Measurements from ENCODE around the gene CYP11A1. TPM values are rescaled to one million over a fixed set of nuclear protein-coding genes. Genes with fewer than 3 reads are reported as not detected.

CYP11A1 gene
- total RNA-seq, 2 experiments from 2014 or later: 0.29 TPM; not detected in 1

DNA sequence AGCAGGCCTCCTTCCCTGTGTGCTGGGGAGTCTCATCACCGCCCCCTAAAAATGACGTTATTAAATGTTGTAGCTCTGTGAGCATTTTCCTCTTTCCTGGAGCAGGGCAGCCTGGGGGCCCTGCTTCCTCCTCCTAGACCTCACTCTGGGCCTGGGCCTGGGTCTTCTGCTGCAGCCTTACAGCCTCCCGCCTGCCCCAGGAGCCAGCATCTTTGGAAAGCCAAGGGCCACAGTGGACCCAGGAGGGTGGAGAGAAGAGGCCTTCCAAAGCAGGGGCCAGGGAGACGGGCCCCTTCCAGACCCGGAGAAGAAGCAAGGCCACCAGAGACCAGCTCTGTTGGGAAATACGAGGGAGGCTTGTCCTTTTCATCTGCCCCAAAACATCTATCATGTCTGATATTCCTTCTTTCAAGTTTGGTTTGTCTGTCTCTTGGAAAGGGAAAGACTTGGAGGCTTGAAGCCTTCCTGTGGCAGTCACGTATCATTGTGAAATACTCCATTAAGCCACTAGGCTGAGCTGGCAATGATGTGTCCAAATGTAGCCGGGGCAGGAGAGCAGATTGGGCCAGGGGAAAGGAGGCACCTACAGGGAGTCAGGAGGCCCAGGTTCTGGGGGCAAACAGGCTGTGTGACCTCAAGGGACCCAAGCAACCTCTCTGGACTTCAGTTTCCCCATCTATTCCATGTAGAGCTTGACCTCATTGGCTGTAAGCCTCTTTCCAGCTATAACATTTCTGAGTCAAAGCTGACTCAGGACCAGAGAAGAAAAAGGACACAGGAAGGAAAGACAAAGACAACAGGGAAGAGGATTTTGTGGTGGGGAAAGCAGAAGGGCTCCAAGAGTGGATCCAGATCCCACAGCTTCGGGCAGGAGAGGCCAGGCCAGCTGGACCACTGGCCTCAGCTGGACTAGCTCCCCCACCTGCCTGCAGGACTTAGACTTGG lies 31.1 kb downstream of the CYP11A1 start:
- intact Hi-C loops (cut with micrococcal nuclease): no loop called here
- no peaks in the 10 kb centered on the region for H3K36me3 Mint-ChIP-seq
- no peaks in the 10 kb centered on the region for H3K9me3 Mint-ChIP-seq
- no peak overlapping the region for H3K27ac Mint-ChIP-seq
- no peaks in the 10 kb centered on the region for H3K27me3 Mint-ChIP-seq
- no peak overlapping the region for H3K4me3 Mint-ChIP-seq
- no peak for DNase-seq
- ChIA-PET POLR2A (no interaction called here), CTCF (interaction anchor here (1.6 kb wide), 1 partner anchor 14 kb away, joined by 4 read pairs; no protein-coding TSS in a partner anchor)
- no peaks in the 10 kb centered on the region for H3K4me1 Mint-ChIP-seq (ENCODE audit: low read depth)

DNA sequence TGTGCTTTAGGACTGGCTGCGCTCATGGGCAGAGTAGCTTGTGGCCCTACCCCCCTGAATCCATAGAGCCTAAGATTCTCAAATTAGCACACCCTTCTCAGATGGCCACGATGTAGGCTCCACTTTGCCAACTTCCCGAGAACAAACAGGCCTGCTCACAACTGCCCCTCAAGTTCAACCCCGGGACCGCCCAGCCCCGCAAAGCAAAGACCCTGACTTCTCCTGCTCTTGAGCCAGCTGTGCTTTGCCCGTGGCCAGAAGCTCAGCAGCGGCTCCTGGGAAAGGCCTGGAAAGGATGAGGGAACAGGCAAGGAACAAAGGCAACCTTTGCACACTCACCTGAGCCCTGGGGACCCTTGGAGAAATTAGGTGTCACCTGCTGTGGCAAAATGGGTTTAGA lies 32.0 kb downstream of the CYP11A1 start:
- POLR2A ChIA-PET: no interaction called here
- Mint-ChIP-seq H3K9me3 (no peaks in the 10 kb centered on the region), H3K4me1 (ENCODE audit: low read depth) (no peaks in the 10 kb centered on the region), H3K36me3 (no peaks in the 10 kb centered on the region), H3K27me3 (no peaks in the 10 kb centered on the region), H3K4me3 (no peak overlapping the region), H3K27ac (no peak overlapping the region)
- CTCF ChIA-PET: interaction anchor here (1.6 kb wide), 1 partner anchor 13 kb away, joined by 4 read pairs; no protein-coding TSS in a partner anchor
- intact Hi-C loops (cut with micrococcal nuclease): no loop called here
- DNase-seq: no peak

DNA sequence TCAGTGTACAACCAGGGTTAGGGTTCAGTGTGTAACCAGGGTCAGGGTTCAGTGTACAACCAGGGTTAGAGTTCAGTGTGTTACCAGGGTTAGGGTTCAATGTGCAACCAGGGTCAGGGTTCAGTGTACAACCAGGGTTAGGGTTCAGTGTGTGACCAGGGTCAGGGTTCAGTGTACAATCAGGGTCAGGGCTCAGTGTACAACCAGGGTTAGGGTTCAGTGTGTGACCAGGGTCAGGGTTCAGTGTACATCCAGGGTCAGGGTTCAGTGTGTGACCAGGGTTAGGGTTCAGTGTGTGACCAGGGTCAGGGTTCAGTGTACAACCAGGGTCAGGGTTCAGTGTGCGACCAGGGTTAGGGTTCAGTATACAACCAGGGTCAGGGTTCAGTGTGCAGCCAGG lies 33.3 kb downstream of the CYP11A1 start:
- no peak overlapping the region for H3K4me3 Mint-ChIP-seq
- POLR2A ChIA-PET: no interaction called here

DNA sequence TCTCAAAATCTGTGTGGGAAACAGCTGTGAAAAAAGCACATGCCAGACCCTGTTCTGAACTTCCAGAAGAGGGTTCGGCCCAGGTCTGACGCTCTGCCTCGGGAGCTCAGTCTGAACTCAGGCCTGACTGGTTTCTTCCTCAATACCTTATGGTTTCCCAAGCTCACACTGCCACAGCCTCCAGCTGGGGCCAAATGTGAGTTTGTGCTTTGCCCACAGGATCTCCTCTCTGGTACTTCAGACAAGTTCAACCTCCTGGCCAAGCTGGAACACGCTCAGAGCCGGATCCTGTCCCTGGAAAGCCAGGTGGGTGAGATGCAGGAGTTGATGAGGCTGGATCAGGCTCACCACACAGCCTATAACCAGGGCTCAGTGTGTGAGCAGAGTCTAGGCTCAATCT lies 33.8 kb downstream of the CYP11A1 start:
- intact Hi-C loops (cut with micrococcal nuclease): no loop called here
- CTCF ChIA-PET: no interaction called here
- Mint-ChIP-seq H3K4me1 (ENCODE audit: low read depth) (no peaks in the 10 kb centered on the region), H3K27me3 (no peaks in the 10 kb centered on the region), H3K36me3 (no peaks in the 10 kb centered on the region), H3K9me3 (no peaks in the 10 kb centered on the region), H3K27ac (no peak overlapping the region), H3K4me3 (no peak overlapping the region)
- no peak for DNase-seq
- POLR2A ChIA-PET: no interaction called here

More for the DNA sequence above, 33.3 kb downstream of the CYP11A1 start:
- no peaks in the 10 kb centered on the region for H3K27me3 Mint-ChIP-seq
- intact Hi-C loops (cut with micrococcal nuclease): no loop called here
- CTCF ChIA-PET: no interaction called here
- H3K4me1 Mint-ChIP-seq (ENCODE audit: low read depth): no peaks in the 10 kb centered on the region
- no peak overlapping the region for H3K27ac Mint-ChIP-seq
- no peaks in the 10 kb centered on the region for H3K9me3 Mint-ChIP-seq
- no peaks in the 10 kb centered on the region for H3K36me3 Mint-ChIP-seq
- DNase-seq: no peak

- ChIA-PET POLR2A (no interaction called here), CTCF (no interaction called here)
- intact Hi-C loops (cut with micrococcal nuclease): no loop called here
- H3K27ac Mint-ChIP-seq: no peak overlapping the region
- H3K4me3 Mint-ChIP-seq: no peak overlapping the region
- H3K27me3 Mint-ChIP-seq: no peaks in the 10 kb centered on the region
- no peaks in the 10 kb centered on the region for H3K9me3 Mint-ChIP-seq
- no peaks in the 10 kb centered on the region for H3K36me3 Mint-ChIP-seq
- no peak for DNase-seq
- no peaks in the 10 kb centered on the region for H3K4me1 Mint-ChIP-seq (ENCODE audit: low read depth)
Observed at GRCh38 chr15:74333093-74333492, 34.4 kb downstream of the CYP11A1 start.

GRCh38 chr15:74332611-74333010 lies 34.8 kb downstream of the CYP11A1 start:
- DNase-seq: no peak
- intact Hi-C loops (cut with micrococcal nuclease): no loop called here
- Mint-ChIP-seq H3K27me3 (no peaks in the 10 kb centered on the region), H3K9me3 (no peaks in the 10 kb centered on the region), H3K4me3 (no peak overlapping the region), H3K36me3 (no peaks in the 10 kb centered on the region), H3K4me1 (ENCODE audit: low read depth) (no peaks in the 10 kb centered on the region), H3K27ac (no peak overlapping the region)
- POLR2A ChIA-PET: no interaction called here
- CTCF ChIA-PET: no interaction called here

DNA sequence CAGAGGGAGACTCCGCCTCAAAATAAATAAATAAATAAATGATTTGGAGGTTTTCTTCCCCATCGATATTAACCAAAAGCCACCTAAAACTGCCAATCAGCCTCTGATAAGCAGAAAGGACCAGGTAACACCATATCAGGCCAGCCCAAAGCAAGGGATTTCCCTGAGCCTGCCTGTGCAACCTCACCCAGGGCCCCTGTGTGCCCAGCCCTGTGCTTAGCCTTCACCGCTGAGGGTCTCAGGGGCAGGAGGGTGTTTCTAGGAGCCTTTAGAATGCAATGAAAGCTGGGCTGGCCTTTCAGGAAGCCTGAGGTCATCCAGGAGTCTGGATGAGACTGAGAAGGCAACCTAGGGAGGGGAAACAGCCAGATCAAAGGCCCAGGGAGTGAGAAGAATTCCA lies 35.4 kb downstream of the CYP11A1 start:
- Mint-ChIP-seq H3K4me1 (ENCODE audit: low read depth) (no peaks in the 10 kb centered on the region), H3K4me3 (no peak overlapping the region), H3K27me3 (no peaks in the 10 kb centered on the region), H3K9me3 (no peaks in the 10 kb centered on the region), H3K27ac (no peak overlapping the region), H3K36me3 (no peaks in the 10 kb centered on the region)
- POLR2A ChIA-PET: no interaction called here
- intact Hi-C loops (cut with micrococcal nuclease): no loop called here
- DNase-seq: no peak
- CTCF ChIA-PET: no interaction called here

- Mint-ChIP-seq H3K9me3 (no peaks in the 10 kb centered on the region), H3K36me3 (no peaks in the 10 kb centered on the region), H3K27ac (no peak overlapping the region), H3K4me1 (ENCODE audit: low read depth) (no peaks in the 10 kb centered on the region), H3K27me3 (no peaks in the 10 kb centered on the region), H3K4me3 (no peak overlapping the region)
- intact Hi-C loops (cut with micrococcal nuclease): no loop called here
- no peak for DNase-seq
- ChIA-PET POLR2A (no interaction called here), CTCF (interaction anchor here (1.9 to 2.5 kb wide), 2 partner anchors 9 to 11 kb away, joined by 5 to 9 read pairs; no protein-coding TSS in a partner anchor)
Observed at GRCh38 chr15:74330861-74331408, 36.5 kb downstream of the CYP11A1 start.

- ChIA-PET CTCF (interaction anchor here (1.1 kb wide), 1 partner anchor 199 kb away, joined by 3 read pairs; no protein-coding TSS in a partner anchor), POLR2A (no interaction called here)
- Mint-ChIP-seq H3K9me3 (no peaks in the 10 kb centered on the region), H3K27ac (no peak overlapping the region), H3K36me3 (no peaks in the 10 kb centered on the region), H3K4me3 (no peak overlapping the region), H3K27me3 (no peaks in the 10 kb centered on the region), H3K4me1 (ENCODE audit: low read depth) (no peaks in the 10 kb centered on the region)
- no peak for DNase-seq
- intact Hi-C loops (cut with micrococcal nuclease): no loop called here
Observed at GRCh38 chr15:74328331-74329056, 39.0 kb downstream of the CYP11A1 start.

DNA sequence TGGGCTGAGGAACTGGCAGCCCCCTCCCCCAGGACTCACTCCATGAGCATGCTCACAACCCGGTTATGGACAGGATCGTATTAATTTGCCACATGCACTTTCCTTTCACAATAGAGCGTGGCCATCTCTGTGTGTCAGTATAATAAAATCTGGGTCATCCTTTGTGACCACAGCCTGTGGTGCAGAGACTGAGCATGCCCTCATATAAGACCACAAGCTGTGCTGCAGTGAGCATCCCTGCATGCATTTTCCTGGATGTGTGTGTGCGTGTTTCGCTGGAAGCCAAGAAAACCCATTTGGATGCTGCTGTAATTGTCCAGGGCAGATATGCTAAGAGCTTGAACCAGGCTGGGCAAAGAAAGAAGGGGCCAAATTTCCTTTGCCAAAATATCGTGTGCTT lies 39.7 kb downstream of the CYP11A1 start:
- CTCF ChIA-PET: interaction anchor here (1.1 kb wide), 1 partner anchor 198 kb away, joined by 3 read pairs; no protein-coding TSS in a partner anchor
- H3K27me3 Mint-ChIP-seq: no peaks in the 10 kb centered on the region
- no peaks in the 10 kb centered on the region for H3K4me1 Mint-ChIP-seq (ENCODE audit: low read depth)
- H3K9me3 Mint-ChIP-seq: no peaks in the 10 kb centered on the region
- intact Hi-C loops (cut with micrococcal nuclease): no loop called here
- POLR2A ChIA-PET: no interaction called here
- no peak for DNase-seq
- no peak overlapping the region for H3K27ac Mint-ChIP-seq
- no peaks in the 10 kb centered on the region for H3K36me3 Mint-ChIP-seq
- no peak overlapping the region for H3K4me3 Mint-ChIP-seq

- Mint-ChIP-seq H3K36me3 (no peaks in the 10 kb centered on the region), H3K27ac (no peak overlapping the region), H3K4me1 (ENCODE audit: low read depth) (no peaks in the 10 kb centered on the region), H3K27me3 (no peaks in the 10 kb centered on the region), H3K9me3 (no peaks in the 10 kb centered on the region), H3K4me3 (no peak overlapping the region)
- ChIA-PET POLR2A (no interaction called here), CTCF (interaction anchor here (0.9 kb wide), 1 partner anchor 273 kb away, joined by 3 read pairs; no protein-coding TSS in a partner anchor)
- intact Hi-C loops (cut with micrococcal nuclease): no loop called here
- no peak for DNase-seq
Observed at GRCh38 chr15:74326746-74327145, 40.7 kb downstream of the CYP11A1 start.

- POLR2A ChIA-PET: no interaction called here
- CTCF ChIA-PET: no interaction called here
- intact Hi-C loops (cut with micrococcal nuclease): loop anchor here (5.0 kb wide), 1 partner anchor 272 kb away; no protein-coding TSS in a partner anchor
Observed at GRCh38 chr15:74324714-74325113, 42.7 kb downstream of the CYP11A1 start.

More at GRCh38 chr15:74324714-74325113, 42.7 kb downstream of the CYP11A1 start:
- H3K9me3 Mint-ChIP-seq: no peaks in the 10 kb centered on the region
- no peak overlapping the region for H3K27ac Mint-ChIP-seq
- H3K4me1 Mint-ChIP-seq (ENCODE audit: low read depth): no peaks in the 10 kb centered on the region
- no peaks in the 10 kb centered on the region for H3K27me3 Mint-ChIP-seq
- no peak overlapping the region for H3K4me3 Mint-ChIP-seq
- no peaks in the 10 kb centered on the region for H3K36me3 Mint-ChIP-seq
- no peak for DNase-seq
